ENCODE measurements around the gene PLEKHG7. TPM values are rescaled to one million over a fixed set of nuclear protein-coding genes. Genes with fewer than 3 reads are reported as not detected.

Gene PLEKHG7
- polyA plus RNA-seq, 1 donor (not counting 4 experiments of a cell fraction or from before 2014, with no cell fraction given) = not detected

DNA sequence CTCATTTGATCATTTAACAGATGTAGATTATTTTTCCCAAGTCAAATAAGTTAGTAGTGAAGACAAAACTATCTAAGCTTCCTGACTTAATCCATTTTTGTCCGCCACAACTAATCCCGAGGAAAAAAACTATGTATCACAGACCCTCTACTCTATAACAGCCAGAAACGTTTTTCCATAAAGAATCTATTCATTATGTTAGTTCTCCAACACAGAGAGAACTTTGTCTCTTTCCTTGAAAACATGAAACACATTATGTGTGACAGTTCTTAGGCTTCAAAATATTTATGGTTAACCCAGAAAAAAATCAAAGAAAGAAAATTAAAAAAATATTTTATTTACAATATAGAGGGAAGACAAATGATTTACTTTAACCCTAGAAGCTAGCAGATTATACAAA is 100.1 kb downstream of the PLEKHG7 start:
- H3K27me3 ChIP-seq (ENCODE audit: control insufficient read depth, extremely low read depth, insufficient read depth, low read length) = no peaks in the 10 kb centered on the region
- no peaks in the 10 kb centered on the region for H3K9me3 ChIP-seq (ENCODE audit: control insufficient read depth, low read depth, low read length)
- H3K9me1 ChIP-seq (ENCODE audit: control insufficient read depth, extremely low read depth, insufficient read depth, low read length) = no peaks in the 10 kb centered on the region
- no peak for FAIRE-seq
- no peak overlapping the region for H2AFZ ChIP-seq (ENCODE audit: control insufficient read depth, low read length)
- H3K9ac ChIP-seq (ENCODE audit: control insufficient read depth, extremely low read depth, insufficient read depth, low read length) = no peak overlapping the region
- H3K4me2 ChIP-seq (ENCODE audit: control insufficient read depth, extremely low read depth, insufficient read depth, low read depth, low read length) = no peak overlapping the region
- no peak for TF ChIP-seq EZH2 (IDR thresholded peaks at IDR 0.05; ENCODE audit: low read length)
- TF ChIP-seq, protein P1, sequence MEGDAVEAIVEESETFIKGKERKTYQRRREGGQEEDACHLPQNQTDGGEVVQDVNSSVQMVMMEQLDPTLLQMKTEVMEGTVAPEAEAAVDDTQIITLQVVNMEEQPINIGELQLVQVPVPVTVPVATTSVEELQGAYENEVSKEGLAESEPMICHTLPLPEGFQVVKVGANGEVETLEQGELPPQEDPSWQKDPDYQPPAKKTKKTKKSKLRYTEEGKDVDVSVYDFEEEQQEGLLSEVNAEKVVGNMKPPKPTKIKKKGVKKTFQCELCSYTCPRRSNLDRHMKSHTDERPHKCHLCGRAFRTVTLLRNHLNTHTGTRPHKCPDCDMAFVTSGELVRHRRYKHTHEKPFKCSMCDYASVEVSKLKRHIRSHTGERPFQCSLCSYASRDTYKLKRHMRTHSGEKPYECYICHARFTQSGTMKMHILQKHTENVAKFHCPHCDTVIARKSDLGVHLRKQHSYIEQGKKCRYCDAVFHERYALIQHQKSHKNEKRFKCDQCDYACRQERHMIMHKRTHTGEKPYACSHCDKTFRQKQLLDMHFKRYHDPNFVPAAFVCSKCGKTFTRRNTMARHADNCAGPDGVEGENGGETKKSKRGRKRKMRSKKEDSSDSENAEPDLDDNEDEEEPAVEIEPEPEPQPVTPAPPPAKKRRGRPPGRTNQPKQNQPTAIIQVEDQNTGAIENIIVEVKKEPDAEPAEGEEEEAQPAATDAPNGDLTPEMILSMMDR (optimal IDR thresholded peaks at IDR 0.05 in 1 of 3, IDR thresholded peaks at IDR 0.05 in 1 of 3, conservative IDR thresholded peaks at IDR 0.05 in 1 of 3; ENCODE audit: extremely low read depth in 1 of 3, insufficient read depth in 2 of 3, low read length in 3 of 3) = no peak
- H3K4me1 ChIP-seq (ENCODE audit: control insufficient read depth, extremely low read depth, insufficient read depth, low read length) = no peaks in the 10 kb centered on the region
- no peak overlapping the region for H3K27ac ChIP-seq (ENCODE audit: control insufficient read depth, insufficient read depth, low read length)
- no peaks in the 10 kb centered on the region for H3K79me2 ChIP-seq (ENCODE audit: control insufficient read depth, insufficient read depth, low read length)
- H3K36me3 ChIP-seq (ENCODE audit: control insufficient read depth in 2 of 2, extremely low read depth in 1 of 2, insufficient read depth in 2 of 2, low read length in 2 of 2) = no peaks in the 10 kb centered on the region
- H3K4me3 ChIP-seq (ENCODE audit: control insufficient read depth in 2 of 3, extremely low read depth in 1 of 3, insufficient read depth in 2 of 3, low read depth in 1 of 3, low read length in 3 of 3) = no peak overlapping the region
- DNase-seq (ENCODE audit: low read depth, low spot score) = no peak
- no peaks in the 10 kb centered on the region for H4K20me1 ChIP-seq (ENCODE audit: control insufficient read depth, extremely low read depth, insufficient read depth, low read length)
- dilution Hi-C loops (cut with MboI; ENCODE audit: extremely low pct_ligation_motif_present, low sequenced_read_pairs) = no loop called here

DNA sequence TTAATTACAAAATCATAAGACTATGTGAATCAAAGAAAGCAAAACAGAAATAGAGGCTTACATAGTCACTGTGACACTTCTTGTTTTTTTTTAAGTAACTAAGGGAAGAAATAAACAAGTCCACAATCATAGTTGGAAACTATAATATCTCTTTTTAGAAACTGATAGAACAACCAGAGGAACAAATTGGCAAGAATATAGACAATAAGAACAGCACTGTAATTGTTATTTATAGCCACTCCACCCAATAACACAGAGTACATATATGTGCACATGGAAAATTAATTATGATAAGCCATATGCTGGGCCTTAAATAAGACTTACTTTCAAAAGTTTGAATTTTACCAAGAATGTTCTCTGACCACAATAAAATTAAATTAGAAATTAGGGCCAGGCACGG is 101.1 kb downstream of the PLEKHG7 start:
- Histone ChIP-seq H3K79me2 (ENCODE audit: control insufficient read depth, insufficient read depth, low read length) (no peaks in the 10 kb centered on the region), H3K4me2 (ENCODE audit: control insufficient read depth, extremely low read depth, insufficient read depth, low read depth, low read length) (no peak overlapping the region), H3K36me3 (ENCODE audit: control insufficient read depth in 2 of 2, extremely low read depth in 1 of 2, insufficient read depth in 2 of 2, low read length in 2 of 2) (peaks cover 0 to 2% of the 10 kb centered on the region in 2 experiments), H3K27ac (ENCODE audit: control insufficient read depth, insufficient read depth, low read length) (no peak overlapping the region), H3K9me1 (ENCODE audit: control insufficient read depth, extremely low read depth, insufficient read depth, low read length) (no peaks in the 10 kb centered on the region), H3K9ac (ENCODE audit: control insufficient read depth, extremely low read depth, insufficient read depth, low read length) (no peak overlapping the region), H4K20me1 (ENCODE audit: control insufficient read depth, extremely low read depth, insufficient read depth, low read length) (no peaks in the 10 kb centered on the region), H3K27me3 (ENCODE audit: control insufficient read depth, extremely low read depth, insufficient read depth, low read length) (no peaks in the 10 kb centered on the region), H3K4me1 (ENCODE audit: control insufficient read depth, extremely low read depth, insufficient read depth, low read length) (no peaks in the 10 kb centered on the region), H3K4me3 (ENCODE audit: control insufficient read depth in 2 of 3, extremely low read depth in 1 of 3, insufficient read depth in 2 of 3, low read depth in 1 of 3, low read length in 3 of 3) (no peak overlapping the region), H3K9me3 (ENCODE audit: control insufficient read depth, low read depth, low read length) (no peaks in the 10 kb centered on the region), H2AFZ (ENCODE audit: control insufficient read depth, low read length) (no peak overlapping the region)
- DNase-seq (ENCODE audit: low read depth, low spot score) (no peak), FAIRE-seq (no peak)
- TF ChIP-seq EZH2 (IDR thresholded peaks at IDR 0.05; ENCODE audit: low read length) = no peak
- TF ChIP-seq, protein P1 (optimal IDR thresholded peaks at IDR 0.05 in 1 of 3, IDR thresholded peaks at IDR 0.05 in 1 of 3, conservative IDR thresholded peaks at IDR 0.05 in 1 of 3; ENCODE audit: extremely low read depth in 1 of 3, insufficient read depth in 2 of 3, low read length in 3 of 3) = no peak
- dilution Hi-C loops (cut with MboI; ENCODE audit: extremely low pct_ligation_motif_present, low sequenced_read_pairs) = no loop called here
